ENCODE data around the gene RAB3GAP1.
"Not testable (repeated sequence)": the region's sequence is repeated elsewhere in the genome, so short reads cannot be mapped to it uniquely, and the experiment has no call there.

RAB3GAP1 gene

DNA sequence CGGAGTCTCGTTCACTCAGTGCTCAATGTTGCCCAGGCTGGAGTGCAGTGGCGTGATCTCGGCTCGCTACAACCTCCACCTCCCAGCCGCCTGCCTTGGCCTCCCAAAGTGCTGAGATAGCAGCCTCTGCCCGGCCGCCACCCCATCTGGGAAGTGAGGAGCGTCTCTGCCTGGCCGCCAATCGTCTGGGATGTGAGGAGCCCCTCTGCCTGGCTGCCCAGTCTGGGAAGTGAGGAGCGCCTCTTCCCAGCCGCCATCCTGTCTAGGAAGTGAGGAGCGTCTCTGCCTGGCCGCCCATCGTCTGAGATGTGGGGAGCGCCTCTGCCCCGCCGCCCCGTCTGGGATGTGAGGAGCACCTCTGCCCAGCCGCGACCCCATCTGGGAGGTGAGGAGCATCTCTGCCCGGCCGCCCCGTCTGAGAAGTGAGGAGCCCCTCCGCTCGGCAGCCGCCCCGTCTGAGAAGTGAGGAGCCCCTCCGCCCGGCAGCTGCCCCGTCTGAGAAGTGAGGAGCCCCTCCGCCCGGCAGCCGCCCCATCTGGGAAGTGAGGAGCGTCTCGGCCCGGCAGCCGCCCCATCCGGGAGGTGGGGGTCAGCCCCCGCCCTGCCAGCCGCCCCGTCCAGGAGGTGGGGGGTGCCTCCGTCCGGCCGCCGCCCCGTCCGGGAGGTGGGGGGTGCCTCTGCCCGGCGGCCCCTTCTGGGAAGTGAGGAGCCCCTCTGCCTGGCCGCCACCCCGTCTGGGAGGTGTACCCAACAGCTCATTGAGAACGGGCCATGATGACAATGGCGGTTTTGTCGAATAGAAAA lies 53.6 kb downstream of the RAB3GAP1 start:
- not testable (repeated sequence) for H3K4me1 ChIP-seq (ENCODE audit: insufficient read depth, low read length); H3K36me3 ChIP-seq (ENCODE audit: insufficient read depth, low read length); H3K9ac ChIP-seq (ENCODE audit: low read depth, low read length); H3K9me3 ChIP-seq (ENCODE audit: control insufficient read depth, insufficient read depth, low read length)

DNA sequence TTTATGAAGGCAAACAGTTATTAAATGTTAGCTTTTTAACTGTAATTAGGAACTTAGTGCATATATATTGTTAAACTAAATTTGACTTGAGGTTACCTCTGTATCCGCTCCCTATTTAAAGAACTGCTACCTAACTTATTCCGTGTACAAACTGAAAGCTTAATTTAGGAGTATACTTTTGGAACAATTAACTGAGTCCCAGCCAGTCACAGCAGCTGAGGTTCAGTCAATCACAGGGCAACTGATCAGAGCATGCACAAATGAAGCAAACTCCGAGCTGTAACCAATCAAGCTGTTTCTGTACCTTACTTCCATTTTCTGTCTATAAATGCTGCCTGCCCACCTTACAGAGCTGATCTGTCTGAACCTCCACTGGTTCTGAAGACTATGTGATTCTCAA lies 61.2 kb downstream of the RAB3GAP1 start:
- H3K4me1 ChIP-seq (ENCODE audit: insufficient read depth, low read length) = no peaks in the 10 kb centered on the region
- H3K9ac ChIP-seq (ENCODE audit: low read depth, low read length) = no peak overlapping the region
- no peaks in the 10 kb centered on the region for H3K9me3 ChIP-seq (ENCODE audit: control insufficient read depth, insufficient read depth, low read length)
- no peaks in the 10 kb centered on the region; the same call in none of the 2 replicates for H3K36me3 ChIP-seq (ENCODE audit: insufficient read depth, low read length)

DNA sequence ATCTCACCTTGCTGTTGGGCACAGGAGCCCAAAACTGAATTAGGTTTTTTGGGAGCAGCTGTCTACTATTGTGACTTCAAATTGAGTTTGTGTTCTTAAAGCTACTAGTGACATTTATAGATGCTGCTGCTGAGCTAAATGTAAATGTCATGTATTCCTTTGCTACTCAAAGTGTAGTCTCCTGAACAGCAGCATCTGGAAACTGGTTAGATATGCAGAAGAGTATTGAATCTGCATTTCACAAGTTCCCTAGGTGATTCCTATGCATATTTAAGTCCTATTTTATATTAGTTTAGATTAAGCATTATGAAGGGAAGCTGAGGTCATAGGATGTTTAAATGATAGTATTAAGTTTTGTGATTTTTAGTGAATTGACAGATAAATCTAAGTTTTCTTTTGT lies 67.5 kb downstream of the RAB3GAP1 start:
- Histone ChIP-seq H3K4me1 (ENCODE audit: insufficient read depth, low read length) (no peaks in the 10 kb centered on the region), H3K9me3 (ENCODE audit: control insufficient read depth, insufficient read depth, low read length) (no peaks in the 10 kb centered on the region), H3K36me3 (ENCODE audit: insufficient read depth, low read length) (no peaks in the 10 kb centered on the region), H3K9ac (ENCODE audit: low read depth, low read length) (no peak overlapping the region)

DNA sequence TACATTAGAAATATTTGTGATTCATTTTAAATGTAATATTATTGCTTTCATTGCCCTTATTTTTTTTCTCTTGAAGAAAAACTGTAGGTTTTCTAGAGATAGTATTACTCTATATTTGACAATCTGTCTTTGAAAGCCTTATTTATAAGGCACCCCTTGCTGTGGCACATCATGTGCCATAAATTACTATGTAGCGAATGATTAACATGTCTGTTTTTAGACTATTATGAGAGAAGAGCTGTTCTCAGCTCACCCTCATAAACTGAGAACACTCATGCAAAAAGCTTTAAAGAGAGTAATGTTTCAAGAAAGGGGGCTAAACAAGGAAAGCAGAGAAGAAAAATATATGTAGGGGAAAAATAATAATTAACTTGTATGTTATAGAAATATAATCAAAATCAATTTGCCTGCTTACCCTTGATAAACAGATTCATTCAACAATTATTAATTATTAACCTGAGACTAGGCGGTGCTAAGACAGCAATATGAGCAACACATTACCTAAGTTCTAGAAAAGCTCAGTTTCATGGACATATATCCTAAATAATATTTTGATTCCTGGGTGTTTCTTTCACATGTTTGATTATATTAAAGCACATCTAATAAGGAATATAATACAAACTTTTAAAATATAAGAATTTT lies 69.0 kb downstream of the RAB3GAP1 start:
- Histone ChIP-seq H3K36me3 (ENCODE audit: insufficient read depth, low read length) (no peaks in the 10 kb centered on the region), H3K4me1 (ENCODE audit: insufficient read depth, low read length) (no peaks in the 10 kb centered on the region), H3K9ac (ENCODE audit: low read depth, low read length) (no peak overlapping the region)

DNA sequence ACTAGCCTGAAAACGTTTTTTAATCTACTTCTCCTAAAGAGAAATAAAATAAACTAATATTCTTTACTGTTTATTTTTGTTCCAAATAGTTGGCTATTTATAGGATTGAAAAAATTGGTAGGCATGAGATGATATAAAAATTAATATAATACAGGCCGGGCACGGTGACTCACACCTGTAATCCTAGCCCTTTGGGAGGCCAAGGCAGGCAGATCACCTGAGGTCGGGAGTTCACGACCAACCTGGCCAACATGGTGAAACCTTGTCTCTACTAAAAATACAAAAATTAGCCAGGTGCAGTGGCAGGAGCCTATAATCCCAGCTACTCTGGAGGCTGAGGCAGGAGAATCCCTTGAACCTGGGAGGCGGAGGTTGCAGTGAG lies 69.6 kb downstream of the RAB3GAP1 start:
- H3K9ac ChIP-seq (ENCODE audit: low read depth, low read length); H3K36me3 ChIP-seq (ENCODE audit: insufficient read depth, low read length); H3K4me1 ChIP-seq (ENCODE audit: insufficient read depth, low read length); H3K9me3 ChIP-seq (ENCODE audit: control insufficient read depth, insufficient read depth, low read length): not testable (repeated sequence)

More for the DNA sequence above, 69.0 kb downstream of the RAB3GAP1 start:
- H3K9me3 ChIP-seq (ENCODE audit: control insufficient read depth, insufficient read depth, low read length) = no peaks in the 10 kb centered on the region

DNA sequence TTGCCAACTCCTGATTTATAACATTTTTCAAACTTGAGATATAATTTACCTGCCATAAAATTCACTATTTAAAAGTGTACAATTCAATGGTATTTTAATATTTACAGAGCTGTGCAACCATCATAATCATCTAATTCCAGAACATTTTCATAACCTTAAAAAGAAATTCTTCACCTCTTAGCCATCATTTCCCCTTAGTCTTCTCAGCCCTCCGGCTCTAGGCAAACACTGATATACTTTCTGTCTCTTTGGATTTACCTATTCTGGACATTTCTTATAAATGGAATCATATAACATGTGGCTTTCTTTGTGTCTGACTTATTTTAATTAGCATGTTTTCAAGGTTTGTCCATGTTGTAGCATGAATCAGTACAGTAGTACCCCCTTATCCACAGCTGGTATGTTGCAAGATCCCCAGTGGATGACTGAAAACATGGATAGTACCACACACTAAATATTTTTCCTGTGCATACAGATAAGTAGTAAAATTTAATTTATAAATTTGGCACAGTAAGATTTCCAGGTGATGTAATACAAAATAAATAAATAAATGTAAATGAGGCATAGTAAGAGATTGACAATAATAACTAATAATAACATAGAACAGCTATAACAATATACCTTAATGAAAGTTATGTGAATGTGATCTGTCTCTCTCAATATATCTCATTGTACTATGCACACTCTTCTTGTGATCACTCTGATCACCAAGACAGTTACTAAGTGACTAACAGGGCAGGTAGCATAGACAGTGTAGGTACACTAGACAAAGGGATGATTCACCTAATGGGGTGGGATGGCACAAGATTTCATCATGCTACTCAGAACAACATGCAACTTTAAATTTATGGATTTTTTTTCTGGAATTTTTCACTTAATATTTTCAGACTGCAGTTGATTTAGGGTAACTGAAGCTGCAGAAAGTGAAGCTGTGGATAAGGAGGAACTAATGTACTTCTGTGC lies 73.1 kb downstream of the RAB3GAP1 start:
- no peaks in the 10 kb centered on the region; the same call in 1 of the 2 replicates for H3K36me3 ChIP-seq (ENCODE audit: insufficient read depth, low read length)
- no peaks in the 10 kb centered on the region for H3K9me3 ChIP-seq (ENCODE audit: control insufficient read depth, insufficient read depth, low read length)
- H3K9ac ChIP-seq (ENCODE audit: low read depth, low read length) = no peak overlapping the region
- H3K4me1 ChIP-seq (ENCODE audit: insufficient read depth, low read length) = no peaks in the 10 kb centered on the region

DNA sequence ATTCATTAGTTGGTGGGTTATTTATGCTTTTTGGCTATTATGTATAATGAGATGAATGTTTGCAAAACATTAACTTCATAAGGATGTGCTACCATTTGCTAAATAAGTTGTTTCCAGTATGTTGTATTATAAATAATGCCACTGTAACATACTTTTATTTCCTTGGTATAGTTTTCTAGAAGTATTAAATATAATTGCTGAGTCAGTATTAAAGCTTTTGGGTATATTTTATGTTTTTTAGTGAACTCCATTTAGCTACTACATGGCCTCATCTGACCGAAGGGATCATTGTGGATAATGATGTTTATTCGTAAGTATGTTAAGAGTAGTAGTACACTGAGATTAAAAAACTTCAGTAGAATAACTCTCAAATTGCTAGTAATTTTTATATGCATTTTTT lies 73.8 kb downstream of the RAB3GAP1 start:
- Histone ChIP-seq H3K36me3 (ENCODE audit: insufficient read depth, low read length) (no peaks in the 10 kb centered on the region; the same call in 1 of the 2 replicates), H3K4me1 (ENCODE audit: insufficient read depth, low read length) (no peaks in the 10 kb centered on the region)

DNA sequence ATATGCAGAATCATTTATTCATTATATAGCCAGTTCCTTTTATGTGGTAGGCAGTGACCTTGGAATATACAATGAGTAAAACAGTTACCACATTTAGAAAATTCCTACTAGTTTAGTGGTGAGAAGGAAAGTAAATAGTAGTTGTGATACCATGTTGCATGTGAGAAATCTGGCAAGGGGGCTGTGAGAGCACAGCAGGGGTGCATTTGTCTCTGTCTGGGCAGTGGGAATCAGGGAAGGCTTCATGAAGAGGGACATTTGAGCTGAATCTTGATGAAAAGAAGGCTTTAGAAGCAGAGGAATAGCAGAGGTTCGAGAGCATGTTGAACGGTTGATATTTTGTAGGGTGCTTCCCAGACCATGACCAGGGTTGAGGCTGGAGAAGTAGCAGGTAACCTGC lies 78.7 kb downstream of the RAB3GAP1 start:
- Histone ChIP-seq H3K36me3 (ENCODE audit: insufficient read depth, low read length) (peaks cover 9% of the 10 kb centered on the region), H3K9me3 (ENCODE audit: control insufficient read depth, insufficient read depth, low read length) (no peaks in the 10 kb centered on the region), H3K4me1 (ENCODE audit: insufficient read depth, low read length) (no peaks in the 10 kb centered on the region), H3K9ac (ENCODE audit: low read depth, low read length) (no peak overlapping the region)

More for the DNA sequence above, 73.8 kb downstream of the RAB3GAP1 start:
- Histone ChIP-seq H3K9me3 (ENCODE audit: control insufficient read depth, insufficient read depth, low read length) (no peaks in the 10 kb centered on the region), H3K9ac (ENCODE audit: low read depth, low read length) (no peak overlapping the region)

DNA sequence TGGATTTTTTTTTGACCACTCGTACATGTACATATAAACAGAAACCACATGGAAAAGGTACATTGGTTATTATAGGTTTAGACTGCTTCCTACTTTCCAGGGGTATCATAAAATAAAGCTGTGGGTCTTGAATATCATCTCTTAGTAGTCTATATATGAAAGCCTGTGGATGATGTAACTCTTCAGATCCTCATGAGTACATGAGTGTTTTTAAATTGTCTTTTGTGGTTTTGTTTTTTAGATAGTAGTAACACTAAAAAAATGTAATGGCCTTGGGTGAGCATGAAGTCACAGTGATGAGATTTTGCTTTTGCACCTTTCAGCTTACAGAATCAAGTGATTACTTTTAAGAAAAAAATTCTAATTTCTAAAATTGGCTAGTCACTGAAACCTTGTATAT lies 80.2 kb downstream of the RAB3GAP1 start:
- H3K9ac ChIP-seq (ENCODE audit: low read depth, low read length) = no peak overlapping the region
- H3K9me3 ChIP-seq (ENCODE audit: control insufficient read depth, insufficient read depth, low read length) = no peaks in the 10 kb centered on the region
- H3K4me1 ChIP-seq (ENCODE audit: insufficient read depth, low read length) = no peaks in the 10 kb centered on the region
- H3K36me3 ChIP-seq (ENCODE audit: insufficient read depth, low read length) = peaks cover 9% of the 10 kb centered on the region

DNA sequence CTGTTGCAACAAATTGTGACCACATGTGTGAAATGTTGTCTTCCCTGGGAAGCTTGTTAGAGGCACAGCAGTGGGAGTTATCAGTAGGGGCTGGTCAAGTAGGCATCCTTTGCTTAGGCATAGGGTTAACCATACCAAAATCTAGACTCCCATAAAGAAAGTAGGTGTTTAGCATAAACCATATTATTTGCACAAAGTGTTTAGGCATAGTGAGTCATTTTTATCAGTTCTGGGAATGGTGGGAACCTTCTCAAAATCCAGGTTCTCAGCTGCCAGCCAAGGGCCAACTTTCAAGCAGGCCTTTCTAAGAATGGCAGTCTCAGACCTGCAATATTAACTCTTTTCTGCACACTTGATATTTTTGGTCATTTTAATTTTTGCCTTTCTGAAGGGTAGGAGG lies 88.5 kb downstream of the RAB3GAP1 start:
- Histone ChIP-seq H3K9ac (ENCODE audit: low read depth, low read length) (no peak overlapping the region), H3K9me3 (ENCODE audit: control insufficient read depth, insufficient read depth, low read length) (peaks cover 6% of the 10 kb centered on the region; the same call in 1 of the 2 replicates), H3K36me3 (ENCODE audit: insufficient read depth, low read length) (peaks cover 2% of the 10 kb centered on the region; the same call in 1 of the 2 replicates), H3K4me1 (ENCODE audit: insufficient read depth, low read length) (no peaks in the 10 kb centered on the region)

DNA sequence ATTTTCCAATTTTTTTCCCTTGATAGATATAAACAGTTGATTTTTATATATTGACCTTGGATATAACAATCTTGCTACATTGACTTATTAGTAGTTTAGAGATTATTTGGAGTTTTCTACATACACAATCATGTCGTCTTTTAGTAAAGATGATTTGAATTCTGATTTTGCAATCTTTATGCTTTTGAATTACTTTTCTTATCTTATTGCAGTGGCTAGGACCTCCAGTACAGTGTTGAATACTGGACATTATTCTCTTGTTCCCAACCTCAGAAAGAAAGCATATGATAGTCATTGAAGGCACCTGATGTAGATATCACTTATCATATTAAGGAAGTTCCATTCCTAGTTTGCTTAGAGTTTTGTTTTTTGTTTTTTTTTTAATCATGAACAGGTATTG lies 90.2 kb downstream of the RAB3GAP1 start:
- no peaks in the 10 kb centered on the region; the same call in 1 of the 2 replicates for H3K36me3 ChIP-seq (ENCODE audit: insufficient read depth, low read length)
- H3K9ac ChIP-seq (ENCODE audit: low read depth, low read length) = no peak overlapping the region
- H3K9me3 ChIP-seq (ENCODE audit: control insufficient read depth, insufficient read depth, low read length) = peaks cover 6% of the 10 kb centered on the region; the same call in 1 of the 2 replicates
- H3K4me1 ChIP-seq (ENCODE audit: insufficient read depth, low read length) = no peaks in the 10 kb centered on the region

DNA sequence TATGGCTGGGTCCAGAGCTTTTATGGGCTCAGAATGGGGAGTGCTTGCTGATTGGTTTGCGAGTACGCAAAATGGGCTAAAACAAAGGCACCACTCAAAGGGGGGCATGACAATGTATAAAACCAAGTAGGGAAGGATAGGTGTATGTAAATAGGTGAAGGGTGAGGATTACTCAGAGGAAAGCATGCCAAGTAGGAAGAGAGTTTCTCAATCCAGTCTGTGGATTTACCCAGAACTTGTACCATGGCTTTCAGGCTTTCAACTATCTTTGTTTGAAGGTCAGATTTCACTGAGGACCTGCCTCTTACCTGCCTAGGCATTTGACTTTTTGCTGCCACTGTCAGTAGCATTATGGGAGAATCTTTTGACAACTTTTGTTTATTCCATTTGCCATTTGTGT lies 92.3 kb downstream of the RAB3GAP1 start:
- H3K9ac ChIP-seq (ENCODE audit: low read depth, low read length) = no peak overlapping the region
- peaks cover 6% of the 10 kb centered on the region; the same call in 1 of the 2 replicates for H3K9me3 ChIP-seq (ENCODE audit: control insufficient read depth, insufficient read depth, low read length)
- H3K4me1 ChIP-seq (ENCODE audit: insufficient read depth, low read length) = no peaks in the 10 kb centered on the region
- no peaks in the 10 kb centered on the region; the same call in 1 of the 2 replicates for H3K36me3 ChIP-seq (ENCODE audit: insufficient read depth, low read length)

DNA sequence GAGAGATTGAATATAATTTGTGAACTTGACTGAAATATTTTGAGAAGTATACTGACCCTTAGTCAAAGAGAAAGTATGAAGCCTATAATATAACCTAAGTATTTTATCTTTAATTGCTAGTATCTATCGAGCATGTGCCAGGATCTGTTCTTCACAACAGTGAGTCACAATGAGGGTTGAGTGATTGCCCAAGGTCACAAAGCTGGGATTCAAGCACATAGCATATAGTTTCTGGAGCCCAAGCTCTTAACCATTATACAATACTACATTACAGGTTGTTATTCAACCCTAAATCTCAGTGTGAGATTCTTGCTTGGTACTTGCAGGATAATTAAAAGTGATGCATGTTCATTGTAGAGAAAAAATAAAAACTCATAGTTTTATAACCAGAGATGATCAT lies 97.2 kb downstream of the RAB3GAP1 start:
- Histone ChIP-seq H3K9ac (ENCODE audit: low read depth, low read length) (no peak overlapping the region), H3K4me1 (ENCODE audit: insufficient read depth, low read length) (no peaks in the 10 kb centered on the region), H3K36me3 (ENCODE audit: insufficient read depth, low read length) (peaks cover 3% of the 10 kb centered on the region; the same call in 1 of the 2 replicates), H3K9me3 (ENCODE audit: control insufficient read depth, insufficient read depth, low read length) (no peaks in the 10 kb centered on the region)

DNA sequence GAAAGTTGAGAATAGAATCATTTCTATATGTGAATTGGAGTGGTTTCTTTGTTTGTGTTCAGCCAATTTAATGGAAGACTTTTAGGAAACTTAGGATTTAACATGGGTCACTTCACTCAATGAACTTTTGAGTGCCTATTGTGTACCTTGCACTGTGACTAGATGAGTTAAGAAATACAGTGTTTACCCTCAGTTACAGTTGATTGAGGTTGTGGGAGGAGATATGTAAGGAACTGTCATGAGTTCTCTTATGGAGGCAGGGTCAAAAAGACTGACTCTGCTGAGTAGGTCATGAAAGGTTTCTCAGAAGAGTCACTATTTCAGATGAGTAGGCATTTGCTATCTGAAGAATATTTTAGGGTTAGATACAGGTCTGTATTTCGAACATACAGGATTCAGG lies 98.6 kb downstream of the RAB3GAP1 start:
- Histone ChIP-seq H3K9me3 (ENCODE audit: control insufficient read depth, insufficient read depth, low read length) (no peaks in the 10 kb centered on the region), H3K4me1 (ENCODE audit: insufficient read depth, low read length) (no peaks in the 10 kb centered on the region), H3K36me3 (ENCODE audit: insufficient read depth, low read length) (peaks cover 3% of the 10 kb centered on the region; the same call in 1 of the 2 replicates), H3K9ac (ENCODE audit: low read depth, low read length) (no peak overlapping the region)
